GM18499 (cell line): ENCODE measurements around the gene VWC2.

ENCODE experiments used
- ATAC-seq: cut with Tn5 transposase; IDR thresholded peaks from one replicate; pipeline ENCODE4 v1.9.1; 2021; ENCODE audit warnings: moderate number of reproducible peaks; ENCODE audit not compliant: insufficient read depth, unreplicated experiment

The VWC2 gene

DNA sequence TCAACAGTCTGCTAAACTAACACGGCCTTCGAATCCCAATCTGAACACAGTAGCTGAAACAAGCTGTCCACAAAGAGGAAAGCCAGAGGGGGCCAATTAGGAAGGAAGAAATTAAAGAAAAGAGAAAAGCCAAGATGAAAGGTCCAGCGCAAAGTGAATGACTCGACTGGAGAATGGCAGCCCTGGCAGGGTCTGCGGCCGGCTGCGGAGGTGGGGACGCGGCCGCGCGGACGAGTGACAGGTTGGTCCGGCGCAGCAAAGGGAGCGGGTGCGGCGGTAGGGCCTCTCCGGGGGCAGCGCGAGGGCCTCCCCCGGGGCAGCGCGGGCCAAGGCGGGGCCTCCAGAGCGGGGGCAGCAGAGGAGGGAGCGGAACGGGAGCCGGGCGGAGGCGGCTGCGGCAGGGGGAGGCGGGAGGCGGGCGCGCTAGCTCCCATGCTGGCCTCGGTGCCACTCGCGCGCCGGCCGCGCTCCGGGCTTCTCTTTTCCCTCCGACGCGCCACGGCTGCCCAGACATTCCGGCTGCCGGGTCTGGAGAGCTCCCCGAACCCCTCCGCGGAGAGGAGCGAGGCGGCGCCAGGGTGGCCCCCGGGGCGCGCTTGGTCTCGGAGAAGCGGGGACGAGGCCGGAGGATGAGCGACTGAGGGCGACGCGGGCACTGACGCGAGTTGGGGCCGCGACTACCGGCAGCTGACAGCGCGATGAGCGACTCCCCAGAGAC is at the start of gene VWC2:
TSS of gene VWC2 (plus strand) at position 421 of the 718 bp plus-strand sequence. CDS start 1,798 bp downstream, outside the sequence.
- no peak for ATAC-seq

DNA sequence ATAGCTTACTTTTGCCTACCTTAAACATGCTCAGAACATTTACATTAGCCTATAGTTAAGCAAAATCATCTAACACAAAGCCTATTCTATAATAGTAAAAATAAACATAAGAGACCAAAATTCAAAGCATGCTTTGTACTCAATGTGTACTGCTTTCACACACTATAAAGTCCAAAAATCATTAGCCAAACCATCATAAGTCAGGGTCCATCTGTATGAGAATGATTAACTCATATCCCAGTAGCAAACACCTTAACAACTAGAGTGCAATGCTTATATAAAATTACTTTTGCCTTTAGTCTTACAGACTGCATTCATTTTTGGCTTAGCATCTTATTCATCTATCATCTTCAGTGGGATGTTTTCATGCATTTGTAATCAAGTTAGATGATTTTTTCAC is 49.4 kb upstream of the VWC2 start:
- no peak for ATAC-seq

DNA sequence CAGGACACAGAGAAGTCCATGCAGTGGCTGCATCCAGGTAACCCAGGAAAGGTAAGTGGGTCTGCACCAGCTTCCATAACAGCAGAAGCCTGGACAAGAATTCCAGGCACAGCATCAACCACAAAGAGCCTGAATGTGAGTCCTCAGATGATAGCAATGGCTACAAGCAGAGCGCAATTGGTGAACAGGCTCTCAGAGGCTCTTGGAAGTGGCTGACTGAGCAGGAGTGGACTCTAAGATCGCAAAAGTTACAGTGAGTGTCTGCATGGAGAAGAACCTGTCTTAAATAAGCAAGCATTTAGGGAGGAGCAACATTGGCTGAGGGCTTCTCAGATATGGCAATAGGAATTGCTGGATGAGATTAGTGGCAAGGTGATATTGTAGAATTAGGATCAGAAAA is 41.6 kb upstream of the VWC2 start:
- ATAC-seq = no peak

DNA sequence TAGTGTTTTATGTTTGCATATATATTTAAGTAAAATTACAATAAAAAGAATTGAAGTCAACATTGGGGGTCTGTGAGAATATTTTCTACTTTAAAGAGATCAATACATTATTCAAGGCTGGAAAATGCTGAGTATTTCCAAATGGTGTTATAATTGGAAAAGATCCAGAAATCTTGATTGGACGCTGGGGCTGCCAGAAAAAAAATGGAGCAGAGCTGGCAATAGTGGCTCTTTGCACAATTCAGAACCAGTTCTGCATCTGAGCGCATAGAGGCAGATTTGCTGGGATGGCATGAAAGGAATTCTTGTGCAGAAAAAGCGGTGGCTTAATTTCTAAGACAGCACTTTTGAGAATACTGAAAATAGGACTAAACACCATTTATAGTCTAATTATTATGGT is 10.8 kb upstream of the VWC2 start:
- ATAC-seq = no peak

DNA sequence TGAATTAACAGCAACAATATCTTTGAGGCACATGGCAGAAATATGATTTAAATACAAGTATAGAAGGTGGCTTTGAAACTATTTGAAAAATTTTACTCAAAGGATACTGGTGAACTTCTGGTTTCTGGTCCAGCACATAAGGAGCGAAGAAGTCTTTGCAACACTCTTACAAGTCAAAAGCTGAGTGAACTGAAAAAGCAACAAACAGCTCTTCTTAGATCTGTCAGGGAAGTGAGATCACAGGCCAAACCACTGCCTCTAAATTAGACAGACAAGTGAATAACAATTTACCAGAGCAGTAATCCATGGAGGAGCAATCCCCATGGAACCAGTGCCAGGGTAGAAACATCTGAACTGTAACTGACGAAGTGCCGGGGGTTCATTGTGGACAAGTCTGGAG is 9.6 kb upstream of the VWC2 start:
- ATAC-seq = no peak

DNA sequence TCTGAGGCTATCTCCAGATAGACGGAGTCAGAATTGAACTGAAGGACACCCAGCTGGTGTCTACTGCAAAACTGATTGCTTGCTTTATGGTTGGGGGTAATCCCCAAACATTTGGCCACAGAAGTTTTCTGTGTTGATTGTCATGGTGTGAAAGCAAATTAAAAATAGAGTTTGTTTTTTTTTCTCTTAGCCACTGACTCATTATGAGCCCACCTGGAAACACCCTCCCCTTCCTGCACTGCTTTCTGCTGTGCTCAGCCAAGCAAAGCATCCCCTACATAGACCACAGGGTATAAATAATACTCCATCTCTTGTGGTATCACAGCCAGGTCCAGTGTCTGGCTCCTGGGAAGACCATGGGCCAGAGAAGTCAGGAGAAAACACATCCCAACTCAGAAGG is 6.5 kb upstream of the VWC2 start:
- ATAC-seq = peak; percentile 91

DNA sequence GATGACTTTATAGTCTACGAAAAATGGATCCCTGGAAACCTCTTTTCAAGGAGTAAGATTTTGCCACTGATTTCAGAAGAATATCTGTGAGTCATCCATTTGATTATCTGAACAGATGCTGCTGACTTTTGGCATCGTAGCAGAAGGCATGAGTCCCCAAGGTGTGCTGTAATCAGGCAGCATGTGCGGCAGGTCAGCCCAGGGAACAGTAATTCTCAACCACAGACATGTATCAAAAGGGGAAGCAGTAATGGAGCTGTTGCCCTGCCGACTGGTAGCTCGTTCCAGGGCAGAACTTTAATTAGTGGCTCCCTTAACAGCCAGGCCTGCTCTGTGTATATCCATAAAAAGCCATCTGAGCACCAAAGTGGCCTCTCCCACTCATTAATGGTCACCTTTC is 5.7 kb upstream of the VWC2 start:
- no peak for ATAC-seq

DNA sequence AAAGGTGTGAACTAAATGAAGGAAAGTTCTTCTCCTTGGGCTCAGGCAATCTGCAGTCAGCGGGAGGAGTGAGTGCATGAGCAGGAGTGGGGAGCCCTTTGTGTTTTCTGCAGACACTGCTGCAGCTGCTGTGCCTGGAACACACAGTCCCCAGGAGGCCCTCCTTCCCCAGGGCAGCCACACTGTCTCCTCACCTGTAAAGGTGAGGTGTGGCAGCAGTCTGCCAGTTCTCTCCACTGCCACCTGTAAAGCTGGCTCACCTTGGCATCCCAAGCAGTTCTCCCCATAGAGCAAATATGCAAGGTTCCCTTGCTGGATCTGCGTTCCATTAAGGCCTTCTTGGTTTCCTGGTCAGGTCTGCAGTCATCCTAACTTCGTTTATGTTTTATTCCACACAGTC is 5.2 kb upstream of the VWC2 start:
- no peak for ATAC-seq

DNA sequence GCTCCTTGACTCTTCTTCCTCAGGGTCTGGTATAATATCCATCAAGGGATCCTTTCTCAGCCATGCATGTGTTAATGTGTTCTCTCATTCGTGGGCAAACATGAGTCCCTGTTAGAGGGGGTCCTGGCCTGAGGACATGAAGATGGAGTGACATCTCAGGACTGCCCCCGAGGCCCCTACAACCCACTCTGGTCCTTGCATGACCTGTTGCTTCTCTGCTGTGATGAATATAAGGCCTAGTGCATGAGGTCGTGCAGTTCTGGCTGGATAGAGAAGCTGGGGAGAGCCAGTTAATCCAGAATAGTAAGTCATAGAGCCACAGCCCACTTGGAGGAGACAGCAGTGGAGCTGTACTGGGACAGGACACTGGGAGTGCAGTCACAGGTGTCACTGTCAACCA is 4.6 kb upstream of the VWC2 start:
- no peak for ATAC-seq

DNA sequence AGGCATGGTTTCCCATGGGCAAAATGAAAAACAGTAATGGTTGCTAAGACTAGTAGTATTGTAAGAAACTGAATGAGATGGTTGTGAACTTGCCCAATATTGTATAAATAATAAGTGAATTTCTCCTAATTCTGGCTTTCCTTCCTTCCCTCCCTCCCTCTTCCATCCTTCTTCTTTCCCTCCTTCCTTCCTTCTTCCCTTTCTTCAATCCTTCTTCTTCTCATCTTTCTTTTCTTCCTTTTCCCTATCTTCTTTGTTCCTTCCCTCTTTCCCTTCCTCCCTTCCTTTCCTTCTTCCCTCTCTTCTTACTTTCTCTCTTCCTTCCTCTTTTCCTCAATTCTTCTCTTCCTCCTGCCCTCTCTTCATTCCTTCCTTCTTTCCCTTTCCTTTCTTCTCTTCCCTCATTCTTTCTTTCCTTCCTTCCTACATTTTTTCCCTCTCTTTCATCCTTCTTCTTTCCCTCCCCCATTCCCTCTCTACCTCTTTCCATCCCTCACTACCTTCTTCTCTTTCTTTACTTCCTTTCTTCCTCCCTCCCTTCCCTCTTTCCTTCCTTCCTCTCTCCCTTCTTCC is 4.1 kb upstream of the VWC2 start:
- no peak for ATAC-seq

DNA sequence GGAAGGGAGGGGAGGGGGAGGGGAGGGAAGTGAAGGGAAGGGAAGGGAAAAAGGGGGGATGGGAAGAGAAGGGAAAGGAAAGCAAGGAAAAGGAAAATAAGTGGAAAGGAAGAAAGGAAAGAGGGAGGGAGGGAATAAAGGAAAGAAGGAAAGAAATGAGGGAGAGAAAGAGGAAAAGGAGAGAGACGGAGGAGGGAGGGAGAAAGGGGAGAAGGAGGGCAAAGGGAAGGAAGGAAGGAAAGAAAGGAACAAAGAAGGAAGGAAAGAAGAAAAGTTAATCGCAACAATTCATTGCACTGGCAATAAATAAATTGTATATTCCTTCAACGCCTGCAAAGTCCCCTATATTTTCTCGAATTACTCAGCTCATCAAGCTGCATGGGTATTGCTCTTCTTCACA is 2.6 kb upstream of the VWC2 start:
- ATAC-seq = no peak

DNA sequence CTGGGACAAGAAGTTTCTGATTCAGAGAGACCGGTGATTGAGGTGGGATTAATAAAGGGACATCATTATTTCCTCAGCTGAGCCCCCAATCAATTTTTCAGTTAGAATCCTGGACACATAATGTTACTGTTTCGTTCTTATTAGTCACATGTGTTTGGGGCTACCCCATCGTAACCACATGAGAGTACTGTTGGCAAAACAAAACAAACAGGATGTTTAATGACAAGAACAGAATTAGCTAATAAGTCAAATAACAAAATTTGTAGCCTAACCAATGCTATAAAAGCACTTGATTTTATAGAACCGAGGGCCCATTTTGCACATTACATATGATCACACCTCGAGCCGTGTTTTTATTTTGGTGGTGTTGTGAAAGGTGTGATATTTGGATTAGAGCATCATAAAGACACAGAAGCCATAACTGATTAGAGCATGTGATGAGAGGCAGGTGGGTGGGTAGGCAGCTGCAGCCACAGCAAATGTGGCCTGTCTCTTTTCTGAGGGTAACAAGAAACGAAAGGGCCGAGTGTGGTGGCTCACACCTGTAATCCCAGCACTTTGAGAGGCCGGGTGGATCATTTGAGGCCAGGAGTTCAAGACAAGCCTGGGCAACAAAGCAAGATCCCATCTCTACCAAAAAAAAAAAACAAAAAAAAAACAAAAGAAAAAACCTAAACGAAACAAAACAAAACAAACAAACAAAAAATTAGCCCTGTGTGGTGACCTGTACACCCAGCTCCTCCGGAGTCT is 1.8 kb upstream of the VWC2 start:
- peak; percentile 28 for ATAC-seq

DNA sequence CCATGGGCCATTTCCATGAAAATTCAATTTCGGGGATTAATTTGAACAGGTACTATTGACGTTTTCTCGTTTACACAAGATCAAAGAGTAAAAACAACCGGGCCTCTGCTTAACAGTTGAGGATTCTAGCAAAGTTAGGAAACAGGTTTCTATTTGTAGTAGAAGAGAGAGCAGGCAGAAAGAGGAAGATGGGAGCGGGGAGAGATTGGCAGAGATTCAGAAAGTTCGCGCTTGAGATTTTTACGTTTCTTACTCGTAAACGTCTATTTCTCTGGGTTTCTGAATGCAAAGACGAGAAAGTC is 571 bp upstream of the VWC2 start:
- no peak for ATAC-seq

DNA sequence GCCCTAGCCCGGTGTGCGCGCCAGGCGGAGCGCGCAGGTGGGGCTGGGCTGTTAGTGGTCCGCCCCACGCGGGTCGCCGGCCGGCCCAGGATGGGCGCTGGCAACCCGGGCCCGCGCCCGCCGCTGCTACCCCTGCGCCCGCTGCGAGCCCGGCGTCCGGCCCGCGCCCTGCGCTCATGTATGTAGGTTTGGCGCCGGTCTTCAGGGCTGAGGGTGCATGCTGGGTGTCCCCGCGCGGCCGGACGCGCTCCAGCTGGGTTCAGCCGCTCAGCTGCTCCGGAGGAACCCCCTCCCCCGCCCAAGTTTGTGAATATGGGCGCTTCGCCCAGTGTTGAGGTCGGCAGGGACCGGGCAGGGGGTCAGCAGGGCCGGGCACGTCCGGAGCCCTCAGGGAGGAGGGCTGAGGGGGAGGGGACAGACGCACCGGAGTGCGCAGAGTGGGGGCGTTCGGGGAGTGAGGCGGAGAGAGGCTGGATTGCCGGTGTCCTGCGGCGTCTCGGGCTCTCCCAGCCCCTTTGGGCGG is 559 bp downstream of the VWC2 start:
- no peak for ATAC-seq

DNA sequence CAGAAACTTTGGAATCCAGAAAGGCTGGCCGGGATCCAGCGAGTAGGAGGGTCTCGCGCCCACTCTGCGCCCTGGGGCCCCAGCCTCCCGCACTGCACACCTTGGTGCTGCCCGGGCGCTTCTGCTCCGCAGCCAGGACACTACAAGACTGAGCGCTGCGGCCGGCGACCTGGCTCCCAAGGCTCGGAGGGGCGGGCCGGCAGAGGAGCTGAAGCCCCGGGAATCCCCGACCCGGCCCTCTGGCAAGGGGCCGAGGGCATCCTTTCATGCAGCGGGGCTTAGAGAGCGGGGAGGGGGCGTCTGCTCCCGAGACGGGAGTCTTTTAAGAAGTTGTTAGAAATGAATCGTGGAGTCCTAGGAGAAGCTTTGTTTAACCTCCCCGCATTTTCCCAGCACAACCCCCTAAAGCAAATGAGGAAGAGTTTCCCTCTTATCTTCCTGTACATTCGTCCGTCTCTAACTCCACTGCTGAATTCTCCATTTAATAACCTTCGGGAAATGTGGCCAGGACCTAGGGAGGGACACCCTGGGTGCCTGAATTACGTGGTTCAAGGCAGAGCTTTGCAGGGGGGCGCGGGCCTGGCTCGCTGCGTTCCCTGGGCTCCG is 1.1 kb downstream of the VWC2 start:
- ATAC-seq = no peak

DNA sequence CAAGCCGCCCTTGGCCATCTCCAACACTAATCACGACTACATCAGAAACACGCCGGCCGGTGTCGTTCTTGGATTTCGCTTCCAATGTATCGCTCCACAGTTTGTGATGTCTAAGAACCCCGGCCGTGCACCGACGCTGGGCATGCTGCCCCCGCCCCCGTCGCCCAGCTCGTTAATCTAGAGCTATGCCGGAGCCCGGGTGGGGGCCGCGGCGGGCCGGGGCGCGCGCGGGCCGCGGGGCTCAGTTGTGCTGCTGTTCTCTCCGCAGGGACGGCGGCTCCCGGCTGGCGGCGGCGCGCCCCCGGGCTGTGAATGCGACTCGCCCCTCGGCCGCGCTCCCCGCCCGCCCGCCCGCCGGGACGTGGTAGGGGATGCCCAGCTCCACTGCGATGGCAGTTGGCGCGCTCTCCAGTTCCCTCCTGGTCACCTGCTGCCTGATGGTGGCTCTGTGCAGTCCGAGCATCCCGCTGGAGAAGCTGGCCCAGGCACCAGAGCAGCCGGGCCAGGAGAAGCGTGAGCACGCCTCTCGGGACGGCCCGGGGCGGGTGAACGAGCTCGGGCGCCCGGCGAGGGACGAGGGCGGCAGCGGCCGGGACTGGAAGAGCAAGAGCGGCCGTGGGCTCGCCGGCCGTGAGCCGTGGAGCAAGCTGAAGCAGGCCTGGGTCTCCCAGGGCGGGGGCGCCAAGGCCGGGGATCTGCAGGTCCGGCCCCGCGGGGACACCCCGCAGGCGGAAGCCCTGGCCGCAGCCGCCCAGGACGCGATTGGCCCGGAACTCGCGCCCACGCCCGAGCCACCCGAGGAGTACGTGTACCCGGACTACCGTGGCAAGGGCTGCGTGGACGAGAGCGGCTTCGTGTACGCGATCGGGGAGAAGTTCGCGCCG is 1.9 kb downstream of the VWC2 start:
- no peak for ATAC-seq

DNA sequence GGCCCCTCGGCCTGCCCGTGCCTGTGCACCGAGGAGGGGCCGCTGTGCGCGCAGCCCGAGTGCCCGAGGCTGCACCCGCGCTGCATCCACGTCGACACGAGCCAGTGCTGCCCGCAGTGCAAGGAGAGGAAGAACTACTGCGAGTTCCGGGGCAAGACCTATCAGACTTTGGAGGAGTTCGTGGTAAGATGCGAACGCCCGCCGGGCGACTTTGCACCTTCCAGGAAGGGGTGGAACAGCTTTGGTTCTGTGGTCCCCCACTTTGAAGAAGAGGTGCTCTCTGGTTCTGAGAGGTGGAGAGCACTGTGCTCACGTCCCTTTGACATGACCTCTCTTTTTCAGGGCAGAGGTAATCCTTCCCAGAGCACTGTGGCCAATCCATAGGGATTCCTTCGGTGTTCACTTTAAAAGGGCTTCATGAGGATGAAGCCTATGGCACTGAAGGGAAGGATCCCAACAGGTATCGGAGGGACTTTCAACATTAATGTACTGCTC is 2.6 kb downstream of the VWC2 start:
- ATAC-seq = no peak

DNA sequence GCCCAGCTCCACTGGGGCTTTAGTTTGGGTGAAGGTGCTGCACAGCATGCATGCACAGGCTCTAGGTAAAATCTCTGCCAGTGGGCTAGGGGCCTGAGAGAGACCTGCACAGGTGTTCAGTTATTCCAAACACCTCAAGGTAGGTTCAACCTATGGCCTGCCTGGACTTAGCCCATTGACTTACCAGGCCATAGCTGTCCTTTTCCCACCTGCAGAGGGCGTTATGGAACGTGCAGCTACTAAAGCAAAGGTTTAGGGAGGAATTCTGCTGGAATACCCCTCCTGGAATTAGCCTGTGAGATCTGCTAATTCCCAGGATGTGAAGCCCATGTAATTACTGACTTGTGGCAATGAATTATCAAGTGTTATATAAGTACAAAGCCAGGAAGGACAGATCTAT is 3.6 kb downstream of the VWC2 start:
- ATAC-seq = no peak

DNA sequence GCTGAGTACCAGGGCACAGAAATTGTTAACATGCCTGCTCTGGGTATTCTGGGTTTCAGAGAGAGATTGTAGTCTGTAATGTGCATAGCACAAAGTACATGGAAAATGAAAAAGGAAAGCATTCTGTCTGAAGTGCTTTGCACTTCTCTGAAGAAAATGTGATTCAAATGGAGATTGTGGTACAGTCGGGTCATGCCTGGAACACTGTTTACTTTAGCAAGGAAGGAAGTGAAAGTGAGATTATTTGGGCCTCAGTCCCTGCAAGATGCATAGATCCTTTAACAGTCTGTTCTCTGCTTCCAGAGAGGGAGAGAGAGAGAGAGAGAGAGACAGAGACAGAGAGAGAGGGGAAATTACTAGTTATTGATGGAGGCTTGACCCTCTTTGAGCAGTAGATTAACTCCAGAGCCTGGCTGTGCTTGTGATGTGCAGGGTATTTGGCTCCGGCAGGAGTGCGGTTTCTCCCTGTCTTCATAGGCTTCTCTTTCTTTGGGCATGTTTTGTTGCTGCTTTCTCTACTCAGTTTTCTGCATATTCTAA is 5.4 kb downstream of the VWC2 start:
- ATAC-seq = peak; percentile 44

DNA sequence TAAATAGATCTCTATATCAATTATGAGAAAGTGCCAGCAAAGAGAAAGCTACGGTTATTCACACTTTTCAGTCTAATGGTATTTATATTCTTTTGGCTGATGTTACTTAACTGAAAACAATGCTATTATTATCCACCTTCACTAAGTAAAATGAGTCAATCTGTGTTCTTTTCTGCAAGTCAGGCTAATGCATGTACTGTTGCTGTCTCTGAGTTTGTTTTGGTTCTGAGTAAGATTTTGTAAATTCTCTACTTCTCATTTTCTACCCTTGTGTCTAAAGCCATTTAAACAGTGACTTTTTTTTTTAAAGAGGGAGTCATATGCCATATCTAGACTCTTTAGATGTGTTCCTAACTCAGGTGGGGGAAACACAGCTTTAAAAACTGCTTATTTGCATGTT is 7.5 kb downstream of the VWC2 start:
- peak; percentile 45 for ATAC-seq
